Fibroblast of lung (primary cell): ENCODE data around the gene ST8SIA4.

Experiments
- EZH2 ChIP-seq: IDR thresholded peaks from 2 replicates; pipeline ENCODE4 v1.5.1; 2012; ENCODE audit warnings: low read length, control low read depth, mild to moderate bottlenecking; ENCODE audit errors: missing control alignments
- TF ChIP-seq, protein P1 (sequence below), 2 donors: IDR thresholded peaks in 1 of 2; conservative IDR thresholded peaks in 1 of 2; 1 replicate in 1 of 2; 2 replicates in 1 of 2; pipeline ENCODE4 v1.5.1; 2011 to 2012; ENCODE audit warnings: low read length in 2 of 2, control low read depth in 1 of 2, inconsistent platforms in 1 of 2, low read depth in 1 of 2, mild to moderate bottlenecking in 1 of 2

DNA sequence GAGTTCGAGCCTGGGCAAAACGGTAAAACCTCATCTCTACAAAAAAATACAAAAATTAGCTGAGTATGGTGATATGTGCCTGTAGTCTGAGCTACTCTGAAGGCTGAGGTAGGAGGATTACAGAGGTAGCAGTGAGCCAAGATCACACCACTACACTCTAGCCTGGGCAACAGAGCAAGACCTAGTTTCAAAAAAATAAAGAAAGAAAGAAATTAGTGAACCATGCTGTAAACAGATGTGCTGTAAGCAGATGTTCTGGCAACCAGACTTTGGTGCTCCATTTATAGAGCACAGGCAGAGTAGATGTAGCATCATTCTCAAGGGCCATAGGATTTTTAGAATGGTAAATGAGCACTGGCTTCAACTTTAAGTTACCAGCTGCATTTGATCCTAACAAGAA lies 115.4 kb downstream of the ST8SIA4 start:
- TF ChIP-seq, protein P1, sequence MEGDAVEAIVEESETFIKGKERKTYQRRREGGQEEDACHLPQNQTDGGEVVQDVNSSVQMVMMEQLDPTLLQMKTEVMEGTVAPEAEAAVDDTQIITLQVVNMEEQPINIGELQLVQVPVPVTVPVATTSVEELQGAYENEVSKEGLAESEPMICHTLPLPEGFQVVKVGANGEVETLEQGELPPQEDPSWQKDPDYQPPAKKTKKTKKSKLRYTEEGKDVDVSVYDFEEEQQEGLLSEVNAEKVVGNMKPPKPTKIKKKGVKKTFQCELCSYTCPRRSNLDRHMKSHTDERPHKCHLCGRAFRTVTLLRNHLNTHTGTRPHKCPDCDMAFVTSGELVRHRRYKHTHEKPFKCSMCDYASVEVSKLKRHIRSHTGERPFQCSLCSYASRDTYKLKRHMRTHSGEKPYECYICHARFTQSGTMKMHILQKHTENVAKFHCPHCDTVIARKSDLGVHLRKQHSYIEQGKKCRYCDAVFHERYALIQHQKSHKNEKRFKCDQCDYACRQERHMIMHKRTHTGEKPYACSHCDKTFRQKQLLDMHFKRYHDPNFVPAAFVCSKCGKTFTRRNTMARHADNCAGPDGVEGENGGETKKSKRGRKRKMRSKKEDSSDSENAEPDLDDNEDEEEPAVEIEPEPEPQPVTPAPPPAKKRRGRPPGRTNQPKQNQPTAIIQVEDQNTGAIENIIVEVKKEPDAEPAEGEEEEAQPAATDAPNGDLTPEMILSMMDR (conservative IDR thresholded peaks at IDR 0.05 in 1 of 2, IDR thresholded peaks at IDR 0.05 in 1 of 2; ENCODE audit: low read depth in 1 of 2, low read length in 2 of 2) = no peak
- no peak for TF ChIP-seq EZH2
